ENCODE results near the gene MRTFA.
A peak's percentile ranks its signal among the peaks of the same experiment; 100 is the strongest.
"Not testable (repeated sequence)": the region's sequence is repeated elsewhere in the genome, so short reads cannot be mapped to it uniquely, and the experiment has no call there.

The MRTFA gene

GRCh38 chr22:40659166-40659565 is 22.6 kb upstream of the MRTFA start:
- TF ChIP-seq CTCF (IDR thresholded peaks at IDR 0.05; ENCODE audit: extremely low read depth, missing control alignments): no peak
- no peak for DNase-seq (ENCODE audit: low spot score)

DNA sequence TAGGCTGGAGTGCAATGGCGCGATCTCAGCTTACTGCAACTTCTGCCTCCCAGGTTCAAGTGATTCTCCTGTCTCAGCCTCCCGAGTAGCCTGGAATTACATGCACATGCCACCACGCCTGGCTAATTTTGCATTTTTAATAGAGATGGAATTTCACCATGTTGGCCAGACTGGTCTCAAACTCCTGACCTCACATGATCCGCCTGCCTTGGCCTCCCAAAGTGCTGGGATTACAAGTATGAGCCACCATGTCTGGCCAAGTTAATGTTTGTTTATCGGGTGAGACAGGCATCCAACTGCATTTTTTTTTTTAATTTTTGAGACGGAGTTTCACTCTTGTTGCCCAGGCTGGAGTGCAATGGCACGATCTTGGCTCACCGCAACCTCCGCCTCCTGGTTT is 20.1 kb upstream of the MRTFA start:
- DNase-seq (ENCODE audit: low spot score): not testable (repeated sequence)

DNA sequence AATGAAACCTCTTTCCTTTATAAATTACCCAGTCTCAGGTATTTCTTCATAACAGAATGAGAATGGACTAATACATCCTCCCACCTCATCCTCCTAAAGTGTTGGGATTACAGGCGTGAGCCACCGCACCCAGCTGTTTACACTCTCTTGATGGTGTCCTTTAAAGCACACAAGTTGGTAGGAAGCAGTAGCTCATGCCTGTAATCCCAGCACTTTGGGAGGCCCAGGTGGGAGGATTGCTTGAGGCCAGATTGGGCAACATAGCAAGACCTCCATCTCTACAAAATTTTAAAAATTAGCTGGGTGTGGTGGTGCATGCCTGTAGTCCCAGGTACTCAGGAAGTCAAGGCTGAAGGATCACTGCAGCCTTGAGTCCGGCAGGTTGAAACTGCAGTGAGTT is 19.4 kb upstream of the MRTFA start:
- not testable (repeated sequence) for DNase-seq (ENCODE audit: low spot score)

DNA sequence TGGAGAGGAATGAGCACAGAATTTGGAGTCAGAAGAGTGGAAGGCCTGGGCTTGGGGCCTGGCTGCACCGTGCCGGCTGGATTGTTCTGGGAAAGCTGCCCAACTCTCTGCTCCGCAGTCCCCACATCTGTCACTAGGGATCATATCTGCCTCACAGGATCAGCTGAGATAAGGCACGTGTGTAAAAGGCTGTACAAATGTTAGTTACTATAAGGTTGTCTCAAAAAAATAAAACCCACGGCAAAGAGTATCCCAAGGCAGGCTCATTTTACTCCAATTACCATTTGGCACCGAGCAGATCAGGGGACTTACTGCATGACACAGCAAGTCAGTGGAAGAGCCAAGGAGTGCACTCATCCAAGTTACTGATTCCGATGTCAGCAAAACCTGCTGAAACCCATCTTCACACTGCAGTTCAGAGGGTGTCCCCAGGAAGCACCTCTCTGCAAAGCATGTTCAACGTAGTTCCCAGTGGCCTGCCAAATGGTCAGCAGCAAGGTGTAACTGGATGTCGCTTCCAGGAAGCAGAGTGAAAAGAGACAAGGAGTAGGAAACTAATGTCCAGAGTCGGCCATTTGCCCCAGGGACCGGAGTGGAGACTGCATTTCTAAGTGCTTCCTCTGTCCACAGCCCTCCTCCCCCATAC is 18.1 kb upstream of the MRTFA start:
- TF ChIP-seq CTCF (IDR thresholded peaks at IDR 0.05; ENCODE audit: extremely low read depth, missing control alignments): no peak
- no peak for DNase-seq (ENCODE audit: low spot score)

GRCh38 chr22:40653361-40653760 is 16.8 kb upstream of the MRTFA start:
- DNase-seq (ENCODE audit: low spot score): no peak

GRCh38 chr22:40651563-40652501 is 15.3 kb upstream of the MRTFA start:
- no peak for TF ChIP-seq CTCF (IDR thresholded peaks at IDR 0.05; ENCODE audit: extremely low read depth, missing control alignments)
- DNase-seq (ENCODE audit: low spot score): peak; percentile 46

More at GRCh38 chr22:40653361-40653760, 16.8 kb upstream of the MRTFA start:
- no peak for TF ChIP-seq CTCF (IDR thresholded peaks at IDR 0.05; ENCODE audit: extremely low read depth, missing control alignments)

DNA sequence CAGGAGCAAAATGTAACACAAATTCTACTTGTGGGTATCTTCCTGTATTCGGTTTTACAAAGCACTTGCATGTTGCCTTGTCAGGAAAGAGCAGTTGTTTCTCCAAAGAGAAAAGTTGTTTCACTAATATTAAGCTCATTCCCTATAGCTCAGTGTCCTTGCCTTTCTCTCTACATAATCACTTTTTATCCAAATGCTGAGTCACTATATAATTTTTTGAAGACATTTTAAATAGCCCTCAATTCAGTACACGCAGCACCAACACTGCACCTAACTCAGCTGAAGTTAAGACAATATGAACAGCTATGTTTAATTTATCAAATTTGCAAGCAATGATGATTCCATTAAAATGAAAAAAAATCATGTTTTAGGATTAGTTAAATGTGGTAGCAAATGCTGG is 14.5 kb upstream of the MRTFA start:
- TF ChIP-seq CTCF (IDR thresholded peaks at IDR 0.05; ENCODE audit: extremely low read depth, missing control alignments): no peak

GRCh38 chr22:40648386-40648785 is 11.9 kb upstream of the MRTFA start:
- TF ChIP-seq CTCF (IDR thresholded peaks at IDR 0.05; ENCODE audit: extremely low read depth, missing control alignments): no peak
- no peak for DNase-seq (ENCODE audit: low spot score)

More for the DNA sequence above, 14.5 kb upstream of the MRTFA start:
- DNase-seq (ENCODE audit: low spot score): no peak

Data from GM20000 (cell line).